A673 (cell line): ENCODE data around the gene TMEM198. TPM values are rescaled to one million over a fixed set of nuclear protein-coding genes. Genes with fewer than 3 reads are reported as not detected.
A peak's percentile ranks its signal among the peaks of the same experiment; 100 is the strongest.

Experiments
- BruUV-seq: library from RNA; stranded (reverse); fragments of 400-500 nt; replicated peaks from 2 replicates; lab custom pipeline; 2021; lab: Mats Ljungman, UMichigan
- CTCF ChIA-PET: fragments of 300-600 bp; sonication (Branson Sonifier 250); formaldehyde crosslinking; loops from one replicate; lab custom pipeline; 2022; ENCODE audit warnings: antibody characterized with exemption; lab: Charles Lee
- POLR2A ChIA-PET: fragments of 300-600 bp; sonication (Branson Sonifier 250); formaldehyde crosslinking; loops from one replicate; lab custom pipeline; 2022; ENCODE audit warnings: antibody characterized with exemption; ENCODE audit not compliant: low non-redundant PET; lab: Charles Lee
- DNase-seq: peaks from one replicate; pipeline ENCODE4 v3.0.0-alpha.2; 2015; ENCODE audit warnings: low spot score
- H3K27ac ChIP-seq: fragments of 200-600 bp; sonication (generic); 2 replicates; pipeline ENCODE4 v1.5.1; 2016; ENCODE audit warnings: mixed run types, low read depth, mild to moderate bottlenecking, mixed read lengths, antibody characterized with exemption, low read length; ENCODE audit not compliant: poor library complexity, severe bottlenecking
- H3K27me3 ChIP-seq: fragments of 200-600 bp; sonication (generic); replicated peaks from 2 replicates; pipeline ENCODE4 v1.6.1; 2017; ENCODE audit warnings: mixed run types, low read depth, mild to moderate bottlenecking, mixed read lengths, antibody characterized with exemption, low read length; ENCODE audit not compliant: insufficient read depth, poor library complexity
- H3K36me3 ChIP-seq: fragments of 200-600 bp; sonication (generic); 2 replicates; pipeline ENCODE4 v1.6.1; 2016; ENCODE audit warnings: mixed run types, mild to moderate bottlenecking, mixed read lengths, antibody characterized with exemption, low read length; ENCODE audit not compliant: insufficient read depth, poor library complexity, severe bottlenecking
- H3K4me1 ChIP-seq: fragments of 200-600 bp; sonication (generic); 2 replicates; pipeline ENCODE4 v1.6.1; 2017; ENCODE audit warnings: mixed run types, mild to moderate bottlenecking, mixed read lengths, antibody characterized with exemption, low read length; ENCODE audit not compliant: insufficient read depth, poor library complexity, severe bottlenecking
- H3K4me3 ChIP-seq: fragments of 200-600 bp; sonication (generic); 2 replicates; pipeline ENCODE4 v1.5.1; 2016; ENCODE audit warnings: low read depth, mixed run types, mild to moderate bottlenecking, mixed read lengths, low read length; ENCODE audit not compliant: poor library complexity, severe bottlenecking
- H3K9me3 ChIP-seq: fragments of 200-600 bp; sonication (generic); 2 replicates; pipeline ENCODE4 v1.6.1; 2016; ENCODE audit warnings: mixed run types, low read depth, mild to moderate bottlenecking, mixed read lengths, antibody characterized with exemption, low read length; ENCODE audit not compliant: poor library complexity, severe bottlenecking
- CTCF ChIP-seq: fragments of 300-800, 200-600 bp; sonication (generic); conservative IDR thresholded peaks from 2 replicates; pipeline ENCODE4 v1.5.1; 2017; ENCODE audit warnings: low read depth, mild to moderate bottlenecking, antibody characterized with exemption, low read length, moderate library complexity, mixed read lengths
- EZH2 ChIP-seq: fragments of 200-600 bp; sonication (generic); IDR thresholded peaks from 2 replicates; pipeline ENCODE4 v1.6.1; 2017; ENCODE audit warnings: borderline replicate concordance, low read depth, mild to moderate bottlenecking, mixed read lengths, antibody characterized with exemption, low read length; ENCODE audit not compliant: poor library complexity, severe bottlenecking
- intact Hi-C: fragments of 100-400 bp; cut with micrococcal nuclease; formaldehyde crosslinking; loops from one replicate; pipeline ENCODE4 v1.10.0; 2022; ENCODE audit not compliant: unreplicated experiment
- total RNA-seq: library from RNA; stranded (reverse); gene quantifications from 2 replicates; pipeline ENCODE4 v1.2.3, GENCODE V29; 2021

The TMEM198 gene
- total RNA-seq, 1 experiment from 2014 or later = 4.6 TPM

GRCh38 chr2:219497495-219498279 lies 46.1 kb upstream of the TMEM198 start:
- no peaks in the 10 kb centered on the region for H3K27me3 ChIP-seq
- no TSS peak for BruUV-seq
- H3K9me3 ChIP-seq = no peaks in the 10 kb centered on the region
- peaks cover 26% of the 10 kb centered on the region for H3K4me1 ChIP-seq
- peak overlapping the region; percentile 57 for H3K4me3 ChIP-seq
- DNase-seq = no peak
- H3K27ac ChIP-seq = peak overlapping the region; percentile 39
- no peaks in the 10 kb centered on the region for H3K36me3 ChIP-seq
- ChIA-PET CTCF (interaction anchor here (0.5 to 6.8 kb wide), 4 partner anchors 12 to 44 kb away, joined by 3 to 101 read pairs (median 7); no protein-coding TSS in a partner anchor), POLR2A (no interaction called here)
- TF ChIP-seq EZH2 (no peak), CTCF (no peak)
- intact Hi-C loops = no loop called here

DNA sequence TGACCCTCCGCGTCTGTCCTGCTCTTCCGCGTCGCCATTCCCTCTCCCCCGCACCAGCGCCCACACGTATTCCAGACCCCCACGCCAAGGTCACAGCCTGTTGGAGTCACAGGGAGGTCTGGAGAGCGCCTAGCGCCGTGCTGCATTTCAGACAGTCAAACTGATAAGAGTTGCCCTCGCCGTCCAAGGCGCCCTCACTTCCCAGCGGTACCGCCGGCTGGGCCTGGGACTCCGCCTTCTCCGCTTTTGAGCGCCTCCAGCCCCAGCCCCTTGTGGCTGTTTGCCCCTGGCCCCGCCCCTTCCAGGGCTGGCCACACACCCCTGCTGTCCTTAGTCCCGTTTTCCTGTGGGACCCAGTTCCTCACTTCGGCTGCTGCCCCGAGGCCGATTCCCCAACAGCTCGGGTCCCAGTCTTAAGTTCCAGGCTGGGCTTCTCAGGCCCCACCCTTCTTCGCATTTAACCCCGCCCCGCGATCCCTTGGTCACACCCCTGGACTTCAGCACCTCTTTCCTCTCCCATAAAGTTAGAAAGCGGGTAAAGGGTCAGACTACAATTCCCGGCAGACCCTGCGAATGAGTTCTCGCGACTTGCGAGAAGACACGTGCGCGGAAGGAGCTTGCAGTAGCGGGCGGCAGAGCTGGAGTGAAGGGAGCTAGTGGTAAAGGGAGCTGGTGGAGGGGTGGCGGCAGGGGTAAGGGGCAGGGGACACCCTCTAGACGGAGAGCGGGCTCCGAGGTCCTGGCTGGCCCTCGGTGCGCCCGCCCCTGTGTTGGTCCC lies 45.4 kb upstream of the TMEM198 start, which contains the start of gene GMPPA:
TSS of gene GMPPA (plus strand) at position 612 of the 778 bp plus-strand sequence. CDS start 1,085 bp downstream, outside the sequence.
- peak; percentile 99 for DNase-seq
- Histone ChIP-seq H3K9me3 (no peaks in the 10 kb centered on the region), H3K36me3 (no peaks in the 10 kb centered on the region), H3K4me3 (peak within 1 kb of the TSS; percentile 57), H3K4me1 (peaks cover 26% of the 10 kb centered on the region), H3K27ac (peak within 1 kb of the TSS; percentile 79), H3K27me3 (no peaks in the 10 kb centered on the region)
- CTCF ChIA-PET = interaction anchor here (0.5 to 6.8 kb wide), 8 partner anchors 9 to 62 kb away, joined by 3 to 101 read pairs (median 4); no protein-coding TSS in a partner anchor
- POLR2A ChIA-PET = interaction anchor here (0.6 kb wide), 1 partner anchor 12 kb away, joined by 9 read pairs; no protein-coding TSS in a partner anchor
- TF ChIP-seq CTCF (no peak), EZH2 (no peak)
- intact Hi-C loops = no loop called here
- no TSS peak for BruUV-seq

DNA sequence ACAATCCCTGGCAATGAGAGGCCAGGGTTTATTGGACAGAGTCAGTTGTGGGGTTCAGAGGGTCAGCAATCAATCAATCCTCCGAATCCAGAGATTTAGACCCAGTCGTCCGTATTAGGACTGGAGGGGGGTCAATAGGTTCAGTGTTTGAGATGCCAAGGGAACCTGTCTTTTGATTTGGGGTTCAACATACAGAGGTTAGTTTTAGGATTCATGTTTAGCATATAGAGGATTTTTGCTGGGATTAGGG lies 44.8 kb upstream of the TMEM198 start:
- Histone ChIP-seq H3K36me3 (no peaks in the 10 kb centered on the region), H3K9me3 (no peaks in the 10 kb centered on the region), H3K27me3 (no peaks in the 10 kb centered on the region), H3K27ac (peak overlapping the region; percentile 79), H3K4me1 (peaks cover 26% of the 10 kb centered on the region), H3K4me3 (peak overlapping the region; percentile 57)
- DNase-seq = no peak
- CTCF ChIA-PET = interaction anchor here (0.6 to 6.8 kb wide), 8 partner anchors 9 to 62 kb away, joined by 3 to 101 read pairs (median 3); no protein-coding TSS in a partner anchor
- TF ChIP-seq CTCF (no peak), EZH2 (no peak)
- no TSS peak for BruUV-seq
- intact Hi-C loops = no loop called here
- POLR2A ChIA-PET = no interaction called here
